WERI-Rb-1 (cell line): ENCODE results near the gene CRELD1.

Experiments
- DNase-seq: peaks from one replicate; pipeline ENCODE4 v3.0.0-alpha.2; 2020
- H3K27ac ChIP-seq: fragments of 250-450 bp; sonication (Bioruptor Pico); 2 replicates; pipeline ENCODE4 v1.5.1; 2020; ENCODE audit warnings: mild to moderate bottlenecking, moderate library complexity
- H3K27me3 ChIP-seq: fragments of 250-450 bp; sonication (Bioruptor Pico); 2 replicates; pipeline ENCODE4 v1.5.1; 2021; ENCODE audit warnings: mild to moderate bottlenecking, low read depth, moderate library complexity; ENCODE audit not compliant: insufficient read depth, severe bottlenecking
- H3K36me3 ChIP-seq: fragments of 250-450 bp; sonication (Bioruptor Pico); 2 replicates; pipeline ENCODE4 v1.5.1; 2020; ENCODE audit warnings: mild to moderate bottlenecking, moderate library complexity
- H3K4me3 ChIP-seq: 2 replicates; pipeline ENCODE4 v1.5.1; 2011; ENCODE audit warnings: low read depth, mild to moderate bottlenecking, control low read depth, low read length
- H3K9me3 ChIP-seq: fragments of 250-450 bp; sonication (Bioruptor Pico); 2 replicates; pipeline ENCODE4 v1.5.1; 2021; ENCODE audit warnings: mild to moderate bottlenecking, moderate library complexity; ENCODE audit not compliant: severe bottlenecking
- TF ChIP-seq, protein P1 (sequence below): IDR thresholded peaks from 2 replicates; pipeline ENCODE4 v1.5.1; 2011; ENCODE audit warnings: low read depth, mild to moderate bottlenecking, control low read depth, inconsistent platforms, low read length

Gene CRELD1

DNA sequence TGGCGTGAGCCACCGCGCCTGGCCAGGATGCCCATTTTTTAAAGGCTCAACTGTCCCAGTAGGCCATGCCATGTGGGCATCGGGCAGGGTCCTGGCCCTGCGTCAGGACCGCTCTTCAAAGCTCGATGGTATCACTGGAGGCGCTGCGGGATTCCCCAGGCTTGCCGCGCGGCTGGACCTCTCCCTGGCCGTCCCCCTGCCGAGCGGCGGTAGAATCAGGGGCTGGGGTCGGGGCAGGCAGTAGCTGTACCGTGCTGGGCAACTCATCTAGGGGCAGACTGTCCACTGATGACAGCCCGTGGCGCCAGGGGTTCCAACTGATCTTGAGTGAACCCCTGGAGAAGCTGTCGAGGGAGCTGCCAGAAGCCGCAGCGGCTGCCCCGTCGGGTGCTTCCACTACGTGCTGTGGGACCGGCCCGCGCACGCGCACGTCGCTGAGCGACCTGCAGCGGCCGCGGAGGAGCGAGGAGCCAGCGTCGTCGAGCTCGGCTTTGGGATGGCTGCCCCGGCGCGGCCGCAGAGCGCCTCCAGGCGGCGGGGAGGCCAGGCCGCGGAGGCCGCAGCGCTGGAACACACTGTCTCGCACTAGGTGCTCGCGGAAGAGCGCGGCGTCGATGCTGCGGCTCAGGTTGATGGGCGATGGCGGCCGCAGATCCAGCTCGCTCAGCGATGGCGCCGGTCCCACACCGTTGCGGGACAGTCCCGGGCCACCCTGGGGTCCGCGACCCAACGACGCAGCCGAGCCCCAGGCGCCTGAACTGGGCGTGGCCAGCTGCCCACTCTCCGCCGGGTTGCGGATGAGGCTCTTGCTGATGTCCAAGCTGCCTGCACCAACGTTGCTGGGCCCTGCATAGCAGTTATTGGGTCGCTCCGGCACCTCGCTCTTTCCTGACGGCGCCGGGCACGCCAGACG lies 12.7 kb downstream of the CRELD1 start:
- Histone ChIP-seq H3K9me3 (no peaks in the 10 kb centered on the region), H3K27me3 (no peaks in the 10 kb centered on the region), H3K4me3 (peak overlapping the region; percentile 66), H3K36me3 (peaks cover 7% of the 10 kb centered on the region), H3K27ac (peak overlapping the region; percentile 57)
- DNase-seq = peak; percentile 92
- TF ChIP-seq, protein P1, sequence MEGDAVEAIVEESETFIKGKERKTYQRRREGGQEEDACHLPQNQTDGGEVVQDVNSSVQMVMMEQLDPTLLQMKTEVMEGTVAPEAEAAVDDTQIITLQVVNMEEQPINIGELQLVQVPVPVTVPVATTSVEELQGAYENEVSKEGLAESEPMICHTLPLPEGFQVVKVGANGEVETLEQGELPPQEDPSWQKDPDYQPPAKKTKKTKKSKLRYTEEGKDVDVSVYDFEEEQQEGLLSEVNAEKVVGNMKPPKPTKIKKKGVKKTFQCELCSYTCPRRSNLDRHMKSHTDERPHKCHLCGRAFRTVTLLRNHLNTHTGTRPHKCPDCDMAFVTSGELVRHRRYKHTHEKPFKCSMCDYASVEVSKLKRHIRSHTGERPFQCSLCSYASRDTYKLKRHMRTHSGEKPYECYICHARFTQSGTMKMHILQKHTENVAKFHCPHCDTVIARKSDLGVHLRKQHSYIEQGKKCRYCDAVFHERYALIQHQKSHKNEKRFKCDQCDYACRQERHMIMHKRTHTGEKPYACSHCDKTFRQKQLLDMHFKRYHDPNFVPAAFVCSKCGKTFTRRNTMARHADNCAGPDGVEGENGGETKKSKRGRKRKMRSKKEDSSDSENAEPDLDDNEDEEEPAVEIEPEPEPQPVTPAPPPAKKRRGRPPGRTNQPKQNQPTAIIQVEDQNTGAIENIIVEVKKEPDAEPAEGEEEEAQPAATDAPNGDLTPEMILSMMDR = peak; percentile 97

GRCh38 chr3:9947025-9947995 lies 13.7 kb downstream of the CRELD1 start:
- TF ChIP-seq, protein P1 = peak; percentile 67
- Histone ChIP-seq H3K9me3 (no peaks in the 10 kb centered on the region), H3K27ac (peak overlapping the region; percentile 39), H3K4me3 (peak overlapping the region; percentile 66), H3K27me3 (no peaks in the 10 kb centered on the region), H3K36me3 (peaks cover 7% of the 10 kb centered on the region)
- peak; percentile 61 for DNase-seq

DNA sequence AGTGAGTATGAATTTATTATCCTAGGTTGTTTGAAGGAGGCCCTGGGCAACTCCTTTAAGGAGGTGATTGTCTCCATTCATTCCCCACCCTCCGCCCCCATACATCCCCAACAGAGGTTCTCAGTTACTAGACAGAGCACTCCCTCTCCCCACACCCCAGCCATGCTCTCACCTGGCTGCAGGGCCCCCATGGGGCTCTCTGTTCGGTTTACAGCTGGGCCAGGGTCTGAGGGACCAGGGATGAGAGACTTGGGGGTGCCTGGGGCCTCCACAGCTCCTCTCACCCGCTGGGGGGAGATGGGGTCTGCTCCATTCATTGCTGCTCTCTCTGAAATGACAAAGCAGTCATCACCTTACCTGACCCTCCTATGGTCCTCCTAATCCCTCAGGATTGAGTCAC lies 15.0 kb downstream of the CRELD1 start:
- H3K27ac ChIP-seq = no peak overlapping the region
- DNase-seq = no peak
- H3K27me3 ChIP-seq = no peaks in the 10 kb centered on the region
- H3K9me3 ChIP-seq = no peaks in the 10 kb centered on the region
- H3K4me3 ChIP-seq = no peak overlapping the region
- TF ChIP-seq, protein P1 = no peak
- H3K36me3 ChIP-seq = peaks cover 7% of the 10 kb centered on the region

GRCh38 chr3:9949115-9949514 lies 15.5 kb downstream of the CRELD1 start:
- TF ChIP-seq, protein P1 = no peak
- DNase-seq = no peak
- peaks cover 7% of the 10 kb centered on the region for H3K36me3 ChIP-seq

GRCh38 chr3:9949626-9950025 lies 16.0 kb downstream of the CRELD1 start:
- Histone ChIP-seq H3K4me3 (no peak overlapping the region), H3K9me3 (no peaks in the 10 kb centered on the region), H3K27ac (no peak overlapping the region), H3K36me3 (peaks cover 3% of the 10 kb centered on the region), H3K27me3 (no peaks in the 10 kb centered on the region)
- TF ChIP-seq, protein P1 = no peak
- DNase-seq = no peak

More at GRCh38 chr3:9949115-9949514, 15.5 kb downstream of the CRELD1 start:
- Histone ChIP-seq H3K9me3 (no peaks in the 10 kb centered on the region), H3K4me3 (no peak overlapping the region), H3K27me3 (no peaks in the 10 kb centered on the region), H3K27ac (no peak overlapping the region)
